Spleen (tissue), 7 donors: Measurements from ENCODE around the gene E2F3.

ENCODE experiments used
- POLR2A ChIP-seq, 3 donors: fragments of 450-650 bp; IDR thresholded peaks; one replicate each; pipeline ENCODE4 v1.5.1; 2017; ENCODE audit warnings: antibody characterized with exemption in 3 of 3, mild to moderate bottlenecking in 1 of 3
- POLR2AphosphoS5 ChIP-seq, 3 donors: sonication (generic); formaldehyde crosslinking; IDR thresholded peaks; one replicate each; pipeline ENCODE4 v1.5.1; 2017; ENCODE audit warnings: antibody characterized with exemption in 3 of 3
- TF ChIP-seq, protein P1 (sequence below), 11 experiments: fragments of 200-600 bp in 7 of 11; fragments of 450-650 bp in 4 of 11; sonication (generic) in 4 of 11; IDR thresholded peaks in 8 of 11; conservative IDR thresholded peaks in 3 of 11; 1 replicate in 7 of 11; 2 replicates in 4 of 11; pipeline versions ENCODE4 v1.4.0 to v1.8.0; 2016 to 2021; ENCODE audit warnings: antibody characterized with exemption in 11 of 11, inconsistent platforms in 4 of 11, mild to moderate bottlenecking in 1 of 11
- donor health status: DM: no; HTN: no; CAD: no; lungs with moderate emphysema.
- donor health status: DM: no; HTN: no; CAD: no.
- donor health status: DM: no; HTN: no; CAD: no.

DNA sequence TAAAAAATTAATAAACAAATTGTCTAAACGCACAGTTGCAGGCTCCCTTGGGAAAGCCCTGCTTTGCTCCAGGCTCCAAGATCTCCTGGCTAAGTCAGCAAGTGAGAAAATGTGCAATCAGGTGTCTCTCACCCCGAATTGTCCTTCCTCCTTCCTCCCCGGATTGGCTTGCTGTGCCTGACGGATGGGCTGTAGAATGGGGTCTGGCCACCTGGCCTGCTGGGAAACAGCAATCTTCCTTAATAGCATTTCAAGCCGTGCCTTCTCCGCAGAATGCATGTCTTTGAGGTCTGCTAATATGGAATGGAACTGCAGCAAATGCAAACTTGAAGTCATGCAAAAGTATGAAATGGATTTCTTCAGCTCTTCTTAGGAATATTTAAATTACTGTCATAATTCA, 88.9 kb downstream of the E2F3 start:
- TF ChIP-seq POLR2AphosphoS5 (IDR thresholded peaks at IDR 0.05): no peak
- TF ChIP-seq, protein P1, sequence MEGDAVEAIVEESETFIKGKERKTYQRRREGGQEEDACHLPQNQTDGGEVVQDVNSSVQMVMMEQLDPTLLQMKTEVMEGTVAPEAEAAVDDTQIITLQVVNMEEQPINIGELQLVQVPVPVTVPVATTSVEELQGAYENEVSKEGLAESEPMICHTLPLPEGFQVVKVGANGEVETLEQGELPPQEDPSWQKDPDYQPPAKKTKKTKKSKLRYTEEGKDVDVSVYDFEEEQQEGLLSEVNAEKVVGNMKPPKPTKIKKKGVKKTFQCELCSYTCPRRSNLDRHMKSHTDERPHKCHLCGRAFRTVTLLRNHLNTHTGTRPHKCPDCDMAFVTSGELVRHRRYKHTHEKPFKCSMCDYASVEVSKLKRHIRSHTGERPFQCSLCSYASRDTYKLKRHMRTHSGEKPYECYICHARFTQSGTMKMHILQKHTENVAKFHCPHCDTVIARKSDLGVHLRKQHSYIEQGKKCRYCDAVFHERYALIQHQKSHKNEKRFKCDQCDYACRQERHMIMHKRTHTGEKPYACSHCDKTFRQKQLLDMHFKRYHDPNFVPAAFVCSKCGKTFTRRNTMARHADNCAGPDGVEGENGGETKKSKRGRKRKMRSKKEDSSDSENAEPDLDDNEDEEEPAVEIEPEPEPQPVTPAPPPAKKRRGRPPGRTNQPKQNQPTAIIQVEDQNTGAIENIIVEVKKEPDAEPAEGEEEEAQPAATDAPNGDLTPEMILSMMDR (IDR thresholded peaks at IDR 0.05 in 8 of 11, conservative IDR thresholded peaks at IDR 0.05 in 3 of 11): no peak
- no peak for TF ChIP-seq POLR2A (IDR thresholded peaks at IDR 0.05)
